Type B pancreatic cell (in vitro differentiated cells): Measurements from ENCODE around the gene LDB3. TPM values are rescaled to one million over a fixed set of nuclear protein-coding genes. Genes with fewer than 3 reads are reported as not detected.

Experiments used
- DNase-seq: peaks from one replicate; pipeline ENCODE4 v3.0.0; 2021; ENCODE audit warnings: mixed read lengths; ENCODE audit not compliant: unreplicated experiment; ENCODE audit errors: extremely low spot score
- H3K27ac Mint-ChIP-seq: 2 replicates; pipeline ENCODE4 v1.8.0; 2021; ENCODE audit warnings: mild to moderate bottlenecking, mixed read lengths
- H3K27me3 Mint-ChIP-seq: 2 replicates; pipeline ENCODE4 v1.8.0; 2021; ENCODE audit warnings: mixed read lengths
- H3K36me3 Mint-ChIP-seq: 2 replicates; pipeline ENCODE4 v1.8.0; 2021; ENCODE audit warnings: mixed read lengths
- H3K4me1 Mint-ChIP-seq: one replicate; pipeline ENCODE4 v1.8.0; 2021; ENCODE audit warnings: mixed read lengths; ENCODE audit not compliant: unreplicated experiment
- H3K4me3 Mint-ChIP-seq: 2 replicates; pipeline ENCODE4 v1.8.0; 2021; ENCODE audit warnings: mild to moderate bottlenecking, mixed read lengths
- H3K9me3 Mint-ChIP-seq: 2 replicates; pipeline ENCODE4 v1.8.0; 2021; ENCODE audit warnings: mixed read lengths
- total RNA-seq: library from RNA; stranded (reverse); gene quantifications from 2 replicates; pipeline ENCODE4 v1.2.1, GENCODE V29; 2021; ENCODE audit warnings: low replicate concordance
- TF ChIP-seq, protein P1 (sequence below): fragments of 200-600 bp; sonication (generic); conservative IDR thresholded peaks from 2 replicates; pipeline ENCODE4 v1.5.0; 2021; ENCODE audit warnings: antibody characterized with exemption, mild to moderate bottlenecking

Gene LDB3
- total RNA-seq, 1 donor from 2014 or later: 0.85 TPM

DNA sequence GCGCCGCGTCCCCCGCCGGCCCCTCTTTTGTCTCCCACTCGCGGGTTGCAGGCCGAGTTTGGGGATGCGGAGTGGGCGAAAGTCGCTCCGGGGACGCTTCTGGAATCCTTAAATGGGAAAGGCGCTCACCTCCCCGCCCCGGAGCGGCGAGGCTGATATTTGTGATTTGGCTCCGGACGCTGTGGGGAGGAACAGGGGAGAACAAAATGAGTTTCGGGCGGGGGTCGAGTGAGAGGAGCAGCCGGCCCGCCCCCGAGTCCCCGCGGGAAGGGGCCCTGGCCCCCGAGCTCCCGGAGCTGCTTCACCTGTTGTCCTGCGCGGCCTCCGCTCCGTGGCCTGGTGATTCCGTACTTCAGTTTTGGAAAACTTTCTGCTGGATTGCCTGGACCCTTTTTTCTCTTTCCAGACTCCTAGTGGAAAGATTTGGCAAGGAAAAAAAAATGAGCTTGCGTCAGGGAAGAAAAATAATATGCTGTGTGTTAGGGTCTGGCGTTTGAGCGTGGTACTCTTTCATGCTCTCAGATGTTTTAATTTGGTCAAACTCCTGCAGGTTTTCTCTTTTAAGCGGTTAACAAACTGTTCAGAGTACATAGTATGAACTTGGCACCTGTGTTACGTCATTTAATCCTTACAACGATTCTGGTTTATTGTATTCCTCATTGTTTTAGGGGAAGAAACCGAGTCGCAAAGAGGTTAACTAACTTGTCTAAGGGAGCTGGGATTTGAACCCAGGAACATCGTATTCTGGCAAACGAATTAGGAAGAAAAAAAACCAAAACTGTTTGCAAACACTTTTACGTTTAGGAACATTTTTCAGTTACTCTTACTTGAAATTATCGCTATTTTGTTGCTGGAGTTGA, 89.0 kb downstream of the LDB3 start:
- H3K36me3 Mint-ChIP-seq: peaks cover 14% of the 10 kb centered on the region
- H3K27ac Mint-ChIP-seq: peak overlapping the region; percentile 95
- H3K27me3 Mint-ChIP-seq: no peaks in the 10 kb centered on the region
- H3K9me3 Mint-ChIP-seq: peaks cover 8% of the 10 kb centered on the region
- H3K4me3 Mint-ChIP-seq: peak overlapping the region; percentile 98
- H3K4me1 Mint-ChIP-seq: peaks cover 59% of the 10 kb centered on the region
- peak; percentile 76 for DNase-seq
- TF ChIP-seq, protein P1, sequence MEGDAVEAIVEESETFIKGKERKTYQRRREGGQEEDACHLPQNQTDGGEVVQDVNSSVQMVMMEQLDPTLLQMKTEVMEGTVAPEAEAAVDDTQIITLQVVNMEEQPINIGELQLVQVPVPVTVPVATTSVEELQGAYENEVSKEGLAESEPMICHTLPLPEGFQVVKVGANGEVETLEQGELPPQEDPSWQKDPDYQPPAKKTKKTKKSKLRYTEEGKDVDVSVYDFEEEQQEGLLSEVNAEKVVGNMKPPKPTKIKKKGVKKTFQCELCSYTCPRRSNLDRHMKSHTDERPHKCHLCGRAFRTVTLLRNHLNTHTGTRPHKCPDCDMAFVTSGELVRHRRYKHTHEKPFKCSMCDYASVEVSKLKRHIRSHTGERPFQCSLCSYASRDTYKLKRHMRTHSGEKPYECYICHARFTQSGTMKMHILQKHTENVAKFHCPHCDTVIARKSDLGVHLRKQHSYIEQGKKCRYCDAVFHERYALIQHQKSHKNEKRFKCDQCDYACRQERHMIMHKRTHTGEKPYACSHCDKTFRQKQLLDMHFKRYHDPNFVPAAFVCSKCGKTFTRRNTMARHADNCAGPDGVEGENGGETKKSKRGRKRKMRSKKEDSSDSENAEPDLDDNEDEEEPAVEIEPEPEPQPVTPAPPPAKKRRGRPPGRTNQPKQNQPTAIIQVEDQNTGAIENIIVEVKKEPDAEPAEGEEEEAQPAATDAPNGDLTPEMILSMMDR: peak; percentile 68

DNA sequence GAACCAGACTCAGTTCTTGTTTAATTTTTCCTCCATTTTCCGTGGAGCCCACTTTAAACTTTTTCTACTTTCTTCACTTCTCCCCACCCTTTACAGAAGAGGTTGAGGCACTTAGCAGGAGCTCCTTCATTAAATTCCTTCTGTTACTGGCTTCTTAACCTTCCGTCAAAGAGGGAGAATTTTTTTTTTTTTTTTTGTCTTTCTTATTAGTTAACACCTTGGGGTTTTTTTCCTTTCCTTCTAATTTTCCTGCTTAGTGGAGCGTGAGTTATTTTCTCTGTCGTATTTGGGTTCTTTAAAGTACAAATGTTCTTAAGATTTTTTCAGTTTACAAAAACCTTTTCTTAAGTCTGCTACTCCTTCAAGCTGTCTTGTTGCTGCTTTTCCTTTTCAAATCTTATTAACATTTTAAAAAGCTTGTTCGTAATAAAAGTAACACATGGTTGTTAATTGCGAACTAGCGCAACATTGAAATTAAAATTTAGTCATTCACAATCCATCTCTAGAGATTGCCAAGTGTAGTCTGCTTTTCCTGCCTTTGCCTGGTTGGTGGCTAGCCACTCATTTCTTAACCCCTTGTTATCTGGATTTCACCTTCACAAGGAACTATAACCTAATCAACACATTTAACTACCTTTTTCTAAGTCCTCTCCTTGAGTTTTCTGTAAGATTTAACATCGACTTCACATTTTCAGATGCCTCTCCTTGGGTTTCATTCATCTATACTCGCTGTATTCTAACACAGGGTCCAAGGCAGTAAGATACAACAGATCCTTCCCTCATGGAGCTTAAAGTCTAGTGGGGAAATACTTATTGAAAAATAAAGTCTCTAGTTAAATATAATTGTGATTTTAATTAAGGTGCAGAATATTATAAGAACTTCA, 90.1 kb downstream of the LDB3 start:
- Mint-ChIP-seq H3K4me1 (peaks cover 54% of the 10 kb centered on the region), H3K36me3 (peaks cover 11% of the 10 kb centered on the region)

DNA sequence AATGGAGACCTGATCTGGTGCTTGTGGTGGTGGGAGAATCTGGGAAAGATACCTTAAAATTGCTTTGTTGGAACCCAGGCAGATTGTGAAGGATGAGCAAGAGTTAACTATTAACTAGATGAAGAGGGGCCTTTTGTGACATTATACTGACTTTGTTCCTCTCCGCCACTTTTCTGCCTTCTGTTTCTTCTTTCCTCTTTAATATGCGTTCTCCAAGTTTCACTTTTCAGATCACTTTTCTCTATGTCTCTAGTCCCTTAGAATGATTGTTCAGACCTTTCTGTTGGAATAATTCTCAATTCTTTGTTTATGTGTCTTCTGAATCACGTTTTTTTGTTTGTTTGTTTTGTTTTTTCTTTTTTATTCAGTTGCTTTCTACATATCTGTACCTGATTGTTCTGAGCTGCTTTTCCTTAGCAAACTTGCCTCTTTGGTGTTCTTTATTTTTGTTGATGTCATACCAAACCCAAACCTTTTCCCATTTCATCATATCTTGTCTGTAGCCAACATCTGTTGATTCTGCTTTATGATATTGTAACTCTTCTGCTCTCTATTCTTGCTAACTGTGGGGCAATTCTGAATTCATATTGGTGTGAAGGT, 90.9 kb downstream of the LDB3 start:
- no peaks in the 10 kb centered on the region for H3K27me3 Mint-ChIP-seq
- H3K4me3 Mint-ChIP-seq: peak overlapping the region; percentile 98
- peaks cover 8% of the 10 kb centered on the region for H3K9me3 Mint-ChIP-seq
- H3K27ac Mint-ChIP-seq: peak overlapping the region; percentile 95
- TF ChIP-seq, protein P1: no peak
- H3K36me3 Mint-ChIP-seq: peaks cover 11% of the 10 kb centered on the region
- H3K4me1 Mint-ChIP-seq: peaks cover 47% of the 10 kb centered on the region
- DNase-seq: no peak

More for the DNA sequence above, 90.1 kb downstream of the LDB3 start:
- Mint-ChIP-seq H3K27ac (peak overlapping the region; percentile 95), H3K27me3 (no peaks in the 10 kb centered on the region), H3K9me3 (peaks cover 8% of the 10 kb centered on the region), H3K4me3 (peak overlapping the region; percentile 98)
- TF ChIP-seq, protein P1: no peak
- DNase-seq: no peak

DNA sequence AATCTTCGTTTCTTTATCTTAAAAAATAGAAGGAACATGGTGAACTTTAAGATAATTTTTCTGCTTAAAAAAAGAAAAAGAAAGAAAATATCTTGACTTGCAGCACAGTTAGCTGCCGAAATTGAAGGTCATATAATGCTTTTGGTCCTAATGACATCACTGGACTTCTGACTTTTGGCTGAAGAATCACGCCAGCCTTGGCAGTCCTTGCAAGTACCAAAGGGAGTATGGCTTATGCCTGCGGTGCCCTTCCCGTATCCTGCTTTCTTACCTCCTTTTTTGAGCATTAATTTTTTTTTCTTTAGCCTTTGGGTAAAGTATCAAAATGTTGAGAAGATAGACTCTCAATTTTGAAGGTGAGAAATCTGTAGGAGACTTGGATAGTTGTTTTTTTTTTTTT, 95.1 kb downstream of the LDB3 start:
- Mint-ChIP-seq H3K36me3 (peaks cover 23% of the 10 kb centered on the region), H3K4me3 (no peak overlapping the region), H3K9me3 (peaks cover 8% of the 10 kb centered on the region), H3K27ac (no peak overlapping the region), H3K27me3 (no peaks in the 10 kb centered on the region), H3K4me1 (peaks cover 57% of the 10 kb centered on the region)
- TF ChIP-seq, protein P1: no peak
- DNase-seq: no peak

DNA sequence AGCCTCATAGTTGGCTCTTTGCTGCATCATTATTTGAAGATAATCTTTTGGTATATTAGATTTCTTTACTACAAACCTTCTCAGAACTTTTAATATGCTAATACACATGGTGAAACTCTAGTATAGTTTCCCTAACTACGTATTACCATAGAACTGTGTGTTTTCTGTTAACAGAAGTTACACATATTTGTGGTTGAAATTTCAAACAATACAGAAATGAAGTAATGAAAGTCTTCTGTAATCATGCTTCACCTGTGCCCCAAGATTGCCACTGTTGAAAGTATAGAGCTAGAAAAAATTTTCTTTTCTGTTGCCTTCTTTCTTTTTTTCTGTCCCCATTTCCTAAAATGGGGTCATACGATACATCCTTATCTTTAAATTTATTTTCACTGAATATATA, 97.2 kb downstream of the LDB3 start:
- Mint-ChIP-seq H3K27me3 (no peaks in the 10 kb centered on the region), H3K4me1 (peaks cover 59% of the 10 kb centered on the region), H3K36me3 (peaks cover 23% of the 10 kb centered on the region), H3K27ac (no peak overlapping the region), H3K4me3 (no peak overlapping the region), H3K9me3 (peaks cover 8% of the 10 kb centered on the region)
- TF ChIP-seq, protein P1: no peak
- DNase-seq: no peak
